Parathyroid adenoma (tissue), 2 donors: ENCODE measurements around the gene PRR7.

Experiments used
- H2AFZ ChIP-seq: fragments of 300-600 bp; sonication (generic); one replicate; pipeline ENCODE4 v1.7.0; 2017; ENCODE audit warnings: antibody characterized with exemption, mild to moderate bottlenecking
- H3K27ac ChIP-seq: fragments of 300-600 bp; sonication (generic); one replicate; pipeline ENCODE4 v1.7.0; 2017
- H3K27me3 ChIP-seq: fragments of 300-600 bp; sonication (generic); one replicate; pipeline ENCODE4 v1.7.0; 2017; ENCODE audit warnings: low read length; ENCODE audit not compliant: control insufficient read depth, insufficient read depth
- H3K36me3 ChIP-seq: fragments of 300-600 bp; sonication (generic); one replicate; pipeline ENCODE4 v1.7.0; 2017; ENCODE audit warnings: low read length; ENCODE audit not compliant: control insufficient read depth, insufficient read depth
- H3K4me1 ChIP-seq: fragments of 300-600 bp; sonication (generic); one replicate; pipeline ENCODE4 v1.7.0; 2017; ENCODE audit warnings: control low read depth
- H3K4me2 ChIP-seq: fragments of 300-600 bp; sonication (generic); one replicate; pipeline ENCODE4 v1.7.0; 2017; ENCODE audit warnings: low read length
- H3K4me3 ChIP-seq: fragments of 300-600 bp; sonication (generic); one replicate; pipeline ENCODE4 v1.7.0; 2017; ENCODE audit warnings: low read depth, low read length
- H3K79me2 ChIP-seq: fragments of 300-600 bp; sonication (generic); one replicate; pipeline ENCODE4 v1.7.0; 2017; ENCODE audit warnings: control low read depth
- H3K9ac ChIP-seq: fragments of 300-600 bp; sonication (generic); one replicate; pipeline ENCODE4 v1.7.0; 2017; ENCODE audit warnings: mild to moderate bottlenecking
- H3K9me3 ChIP-seq: fragments of 300-600 bp; sonication (generic); one replicate; pipeline ENCODE4 v1.7.0; 2017; ENCODE audit warnings: low read length; ENCODE audit not compliant: control insufficient read depth
- TF ChIP-seq, protein P1 (sequence below): fragments of 300-600 bp; sonication (generic); IDR thresholded peaks from one replicate; pipeline ENCODE4 v1.7.0; 2017; ENCODE audit warnings: antibody characterized with exemption, mild to moderate bottlenecking
- donor health status: primary hyperparathyroidism.

PRR7 gene

DNA sequence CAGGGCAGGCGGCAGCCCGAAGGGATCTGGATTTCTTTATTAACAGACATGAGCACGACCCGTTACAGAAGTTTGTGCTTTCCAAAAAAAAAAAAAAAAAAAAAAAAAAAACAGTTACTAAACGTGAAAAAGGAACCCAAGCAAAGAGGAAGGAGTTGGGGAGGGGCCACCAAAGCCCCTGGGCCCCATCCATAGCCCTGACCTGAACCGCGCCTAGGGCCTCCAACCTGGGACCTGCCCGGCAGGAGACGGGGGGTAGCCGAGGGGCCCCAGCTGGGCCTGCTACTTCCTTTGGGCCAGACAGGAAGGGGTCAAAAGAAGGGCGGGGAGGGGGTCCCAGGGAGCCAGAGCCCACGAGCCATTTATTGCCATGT, 10.0 kb downstream of the PRR7 start:
- Histone ChIP-seq H3K79me2 (no peaks in the 10 kb centered on the region), H3K4me3 (no peak overlapping the region), H3K27me3 (peaks cover 4% of the 10 kb centered on the region), H3K4me1 (peaks cover 8% of the 10 kb centered on the region), H3K27ac (peak overlapping the region; percentile 11), H3K9ac (no peak overlapping the region), H2AFZ (no peak overlapping the region), H3K9me3 (no peaks in the 10 kb centered on the region), H3K4me2 (no peak overlapping the region), H3K36me3 (no peaks in the 10 kb centered on the region)
- TF ChIP-seq, protein P1, sequence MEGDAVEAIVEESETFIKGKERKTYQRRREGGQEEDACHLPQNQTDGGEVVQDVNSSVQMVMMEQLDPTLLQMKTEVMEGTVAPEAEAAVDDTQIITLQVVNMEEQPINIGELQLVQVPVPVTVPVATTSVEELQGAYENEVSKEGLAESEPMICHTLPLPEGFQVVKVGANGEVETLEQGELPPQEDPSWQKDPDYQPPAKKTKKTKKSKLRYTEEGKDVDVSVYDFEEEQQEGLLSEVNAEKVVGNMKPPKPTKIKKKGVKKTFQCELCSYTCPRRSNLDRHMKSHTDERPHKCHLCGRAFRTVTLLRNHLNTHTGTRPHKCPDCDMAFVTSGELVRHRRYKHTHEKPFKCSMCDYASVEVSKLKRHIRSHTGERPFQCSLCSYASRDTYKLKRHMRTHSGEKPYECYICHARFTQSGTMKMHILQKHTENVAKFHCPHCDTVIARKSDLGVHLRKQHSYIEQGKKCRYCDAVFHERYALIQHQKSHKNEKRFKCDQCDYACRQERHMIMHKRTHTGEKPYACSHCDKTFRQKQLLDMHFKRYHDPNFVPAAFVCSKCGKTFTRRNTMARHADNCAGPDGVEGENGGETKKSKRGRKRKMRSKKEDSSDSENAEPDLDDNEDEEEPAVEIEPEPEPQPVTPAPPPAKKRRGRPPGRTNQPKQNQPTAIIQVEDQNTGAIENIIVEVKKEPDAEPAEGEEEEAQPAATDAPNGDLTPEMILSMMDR: no peak

DNA sequence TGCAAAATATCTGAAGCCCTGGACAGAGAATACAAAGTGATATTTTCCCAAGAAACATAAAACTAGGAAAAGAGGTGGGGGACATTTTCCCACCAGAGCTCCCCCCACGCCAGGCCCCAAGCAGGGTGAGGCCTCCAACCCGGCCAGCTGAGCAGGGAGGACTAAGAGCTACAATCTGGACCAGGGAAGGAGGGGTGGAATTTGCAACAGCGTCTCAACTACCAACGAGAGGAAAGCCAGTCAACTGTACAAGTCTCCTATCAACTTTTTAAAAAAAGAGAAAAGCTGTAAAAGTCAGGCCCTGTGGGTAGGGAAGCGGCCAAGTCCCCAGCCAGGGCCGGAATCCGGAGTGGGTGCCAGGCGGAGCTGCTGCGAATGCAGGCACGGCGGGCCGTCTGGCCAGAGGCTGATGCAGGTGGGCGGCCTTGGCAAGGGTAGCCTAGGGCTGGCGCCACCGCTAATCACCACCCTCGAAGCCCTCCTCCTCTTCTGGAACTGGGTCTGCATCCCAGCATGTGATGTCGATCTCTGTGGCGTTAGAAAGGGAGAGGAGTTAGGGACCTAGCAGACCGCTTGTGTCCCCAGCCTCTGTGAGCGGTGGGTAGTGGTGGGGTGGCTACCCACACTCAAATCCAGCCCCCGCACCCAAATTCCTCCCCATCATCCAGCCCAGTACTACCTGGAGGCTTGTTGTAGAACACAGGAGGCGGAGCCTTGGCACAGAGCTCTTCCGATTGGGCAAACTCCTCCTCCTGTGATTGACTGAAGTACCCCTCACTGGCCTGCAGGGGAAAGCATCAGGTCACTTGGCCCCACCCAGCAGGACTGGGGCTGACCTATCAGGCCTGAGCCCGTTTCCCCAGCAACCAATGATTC, 10.6 kb downstream of the PRR7 start:
- no peaks in the 10 kb centered on the region for H3K79me2 ChIP-seq
- H3K27me3 ChIP-seq: peaks cover 4% of the 10 kb centered on the region
- H3K9me3 ChIP-seq: no peaks in the 10 kb centered on the region
- TF ChIP-seq, protein P1: peak; percentile 79
- H3K36me3 ChIP-seq: no peaks in the 10 kb centered on the region
- H2AFZ ChIP-seq: no peak overlapping the region
- peaks cover 8% of the 10 kb centered on the region for H3K4me1 ChIP-seq
- H3K4me2 ChIP-seq: no peak overlapping the region
- H3K27ac ChIP-seq: peak overlapping the region; percentile 11
- no peak overlapping the region for H3K9ac ChIP-seq
- no peak overlapping the region for H3K4me3 ChIP-seq

DNA sequence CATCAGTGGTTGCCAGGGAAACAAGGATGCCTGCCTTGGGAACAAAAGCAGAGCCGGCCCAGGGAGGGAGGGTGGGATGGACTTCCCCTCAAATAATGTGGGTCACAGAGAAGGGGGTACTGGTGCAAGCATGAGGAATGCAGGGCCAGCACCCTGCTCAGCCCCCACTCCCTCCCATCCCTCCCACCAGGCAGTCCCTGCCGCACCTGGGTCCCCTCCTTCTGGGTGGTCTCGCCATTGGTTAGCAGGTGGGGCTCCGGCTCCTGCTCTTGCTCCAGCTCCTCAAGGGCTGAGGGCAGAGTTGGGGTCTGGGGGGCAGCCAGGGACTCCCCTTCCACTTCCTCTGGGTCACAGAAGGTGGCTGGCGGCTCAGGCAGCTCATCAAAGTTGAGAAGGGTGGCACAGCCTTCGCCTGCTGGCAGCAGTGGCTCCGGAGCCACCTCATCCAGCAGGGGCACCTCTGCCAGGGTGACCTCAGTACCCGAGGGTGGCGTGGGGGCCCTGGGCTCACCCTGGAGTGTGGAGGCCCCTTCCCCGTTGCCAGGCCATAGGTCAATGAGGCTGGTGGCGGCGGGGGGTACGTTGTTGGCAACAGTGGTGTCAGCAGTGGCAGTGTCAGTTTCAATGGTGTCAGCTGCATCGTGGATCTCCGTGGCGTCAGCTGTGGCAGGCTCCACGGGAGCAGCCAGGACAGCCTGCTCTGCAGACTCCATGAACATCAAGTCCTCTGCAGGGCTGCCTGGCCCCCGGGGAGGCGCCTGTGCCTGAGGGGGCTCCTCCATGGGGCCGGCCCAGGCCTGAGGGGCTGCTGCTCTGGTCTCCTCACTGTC, 11.5 kb downstream of the PRR7 start:
- Histone ChIP-seq H3K4me3 (no peak overlapping the region), H3K4me2 (no peak overlapping the region), H3K27ac (peak overlapping the region; percentile 15), H3K79me2 (no peaks in the 10 kb centered on the region), H3K4me1 (peaks cover 8% of the 10 kb centered on the region), H3K9me3 (no peaks in the 10 kb centered on the region), H3K36me3 (no peaks in the 10 kb centered on the region), H3K9ac (no peak overlapping the region), H3K27me3 (peaks cover 4% of the 10 kb centered on the region), H2AFZ (no peak overlapping the region)
- TF ChIP-seq, protein P1: no peak

DNA sequence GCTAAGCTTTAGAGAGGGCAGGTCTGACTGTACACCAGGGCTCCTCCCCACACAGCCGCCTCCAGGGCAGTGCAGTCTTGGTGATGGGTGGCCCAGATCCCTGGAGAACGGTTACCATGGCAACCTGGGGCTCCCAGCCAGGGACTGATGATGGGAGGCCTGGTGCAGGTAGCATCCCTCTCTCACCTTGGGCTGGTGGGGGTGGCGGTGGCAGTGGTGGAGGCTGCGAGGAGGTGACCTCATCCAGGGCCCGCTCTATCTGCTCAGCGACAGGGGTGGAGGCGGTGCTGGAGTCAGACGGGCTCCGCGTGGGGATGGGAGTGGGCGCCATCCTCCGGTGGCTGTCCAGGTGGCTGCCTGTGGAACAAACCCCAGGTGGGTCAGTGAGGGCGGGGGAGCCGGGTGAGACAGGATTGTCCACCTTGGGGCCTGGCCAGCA, 12.3 kb downstream of the PRR7 start:
- peaks cover 3% of the 10 kb centered on the region for H3K4me1 ChIP-seq
- H3K4me3 ChIP-seq: no peak overlapping the region
- H3K9ac ChIP-seq: no peak overlapping the region
- H3K79me2 ChIP-seq: no peaks in the 10 kb centered on the region
- no peaks in the 10 kb centered on the region for H3K36me3 ChIP-seq
- TF ChIP-seq, protein P1: no peak
- peaks cover 2% of the 10 kb centered on the region for H3K27me3 ChIP-seq
- H3K27ac ChIP-seq: no peak overlapping the region
- no peak overlapping the region for H3K4me2 ChIP-seq
- no peak overlapping the region for H2AFZ ChIP-seq
- no peaks in the 10 kb centered on the region for H3K9me3 ChIP-seq
